RKO (cell line): ENCODE data around the gene AJUBA.
A peak's percentile ranks its signal among the peaks of the same experiment; 100 is the strongest.

Source experiments
- DNase-seq: peaks from one replicate; pipeline ENCODE4 v3.0.0-alpha.2; 2016; ENCODE audit warnings: low spot score

Gene AJUBA

DNA sequence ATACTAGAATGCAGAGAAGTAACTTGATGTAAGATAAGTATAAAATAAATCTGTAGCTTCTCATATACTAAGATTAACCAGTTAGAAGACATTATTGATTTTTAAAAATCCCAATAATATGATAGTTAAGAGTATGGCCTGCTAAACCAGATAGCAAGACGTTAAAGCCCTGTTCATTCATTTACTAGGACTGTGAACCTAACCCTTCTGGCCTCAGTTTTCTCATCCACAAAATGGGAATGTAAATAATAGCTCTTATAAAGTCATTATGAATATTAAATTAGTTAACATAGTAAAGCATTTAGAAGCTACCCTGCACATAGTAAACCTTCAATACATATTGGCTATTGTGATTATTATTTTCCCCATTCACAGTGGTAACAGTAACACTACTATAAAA is 47.2 kb downstream of the AJUBA start:
- no peak for DNase-seq

GRCh38 chr14:22932146-22932545 is 50.2 kb downstream of the AJUBA start:
- DNase-seq = no peak

GRCh38 chr14:22929961-22930364 is 52.4 kb downstream of the AJUBA start:
- no peak for DNase-seq

DNA sequence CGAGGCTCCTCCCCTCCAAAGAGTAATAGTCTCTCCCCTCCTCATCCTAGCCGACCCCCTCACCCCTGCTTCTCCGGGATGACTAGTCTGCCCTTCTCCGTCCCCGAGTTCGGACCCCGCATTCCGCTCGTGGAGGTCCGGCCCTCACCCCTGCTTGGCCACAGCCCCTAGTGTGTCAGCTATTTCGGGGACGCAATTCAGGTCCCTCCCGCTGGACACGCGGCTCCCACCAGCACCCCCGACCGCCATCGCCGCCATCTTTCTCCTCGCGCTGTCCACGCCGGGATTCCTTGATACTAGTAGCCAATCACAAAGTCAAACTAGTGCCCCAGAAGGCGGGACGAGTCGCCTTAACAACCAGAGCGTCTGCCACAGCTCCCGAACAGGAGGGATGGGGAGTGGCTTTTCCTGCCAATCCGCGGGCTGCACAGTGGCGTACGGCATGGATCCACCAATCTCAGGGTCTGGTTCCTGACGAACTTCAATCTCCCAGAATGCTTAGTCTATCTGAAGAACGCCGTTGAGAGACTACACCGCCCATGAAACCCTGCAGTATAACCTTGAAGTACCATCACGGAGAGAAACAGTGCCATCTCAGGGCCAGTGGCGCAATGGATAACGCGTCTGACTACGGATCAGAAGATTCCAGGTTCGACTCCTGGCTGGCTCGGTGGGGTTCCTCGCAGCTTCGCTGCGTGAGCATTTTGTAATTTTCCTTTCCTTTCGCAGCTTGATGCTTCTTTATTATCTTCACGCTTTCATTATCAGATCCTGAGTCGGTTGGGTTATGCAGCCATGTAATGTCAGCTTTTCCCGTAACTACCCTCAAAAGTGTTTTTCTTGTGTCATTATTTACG is 53.0 kb downstream of the AJUBA start, which contains the start of gene PRMT5:
TSS of gene PRMT5 (minus strand) at position 273 of the 857 bp plus-strand sequence. CDS start at position 258, 15 bp downstream.
- peak; percentile 100 for DNase-seq

- peak; percentile 48 for DNase-seq
Measured at GRCh38 chr14:22928237-22929103, 53.9 kb downstream of the AJUBA start.

- DNase-seq = peak; percentile 55
Measured at GRCh38 chr14:22926316-22926715, 56.0 kb downstream of the AJUBA start.

DNA sequence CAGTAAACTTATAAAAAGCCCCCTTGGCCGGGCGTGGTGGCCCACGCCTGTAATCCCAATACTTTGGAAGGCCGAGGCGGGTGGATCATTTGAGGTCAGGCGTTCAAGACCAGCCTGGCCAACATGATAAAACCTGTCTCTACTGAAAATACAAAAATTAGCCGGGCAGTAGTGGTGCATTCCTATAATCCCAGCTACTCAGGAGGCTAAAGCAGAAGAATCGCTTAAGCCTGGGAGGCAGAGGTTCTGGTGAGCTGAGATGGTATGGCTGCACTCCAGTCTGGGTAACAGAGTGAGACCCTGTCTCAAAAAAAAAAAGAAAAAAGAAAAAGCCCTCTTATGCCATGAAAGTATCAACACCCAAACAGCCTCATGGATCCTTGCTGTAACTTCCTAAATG is 56.8 kb downstream of the AJUBA start:
- no peak for DNase-seq

GRCh38 chr14:22923746-22924145 is 58.6 kb downstream of the AJUBA start:
- DNase-seq = no peak

DNA sequence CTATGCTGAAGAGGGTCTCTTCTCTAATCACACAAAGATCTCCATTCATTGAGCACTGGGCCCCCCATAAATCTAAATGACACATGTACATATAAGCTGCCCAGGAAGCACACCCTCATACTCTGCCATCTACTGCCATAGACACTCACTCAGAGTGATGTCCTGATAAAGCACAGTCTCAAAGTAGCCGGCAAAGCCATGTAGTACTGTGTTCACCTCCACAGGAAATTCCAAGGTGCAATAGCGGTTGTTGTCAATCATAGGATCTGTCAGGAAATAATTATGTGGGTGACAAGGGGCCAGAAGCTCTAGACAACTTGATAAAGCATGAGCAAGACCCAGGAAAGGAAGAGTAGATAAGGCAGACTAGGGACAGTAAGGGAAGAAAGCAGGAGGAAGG is 60.1 kb downstream of the AJUBA start:
- DNase-seq = no peak
